Upper lobe of left lung (tissue), 6 donors: ENCODE results near the gene OTUD7B. TPM values are rescaled to one million over a fixed set of nuclear protein-coding genes. Genes with fewer than 3 reads are reported as not detected.

Source experiments
- ATAC-seq, 2 donors: fragments of 200-7000 bp; cut with Tn5 transposase; one replicate each; pipeline ENCODE4 v1.9.1; 2022; ENCODE audit warnings: mild to moderate bottlenecking in 2 of 2, moderate library complexity in 2 of 2; ENCODE audit not compliant: low FRiP score in 2 of 2
- DNase-seq, 2 donors: peaks; one replicate each; pipeline ENCODE4 v3.0.0-alpha.2; 2019 to 2020
- H3K27ac ChIP-seq, 4 donors: fragments of 200-600 bp; sonication (generic); one replicate each; pipeline ENCODE4 v1.5.1; 2016 to 2019
- H3K27me3 ChIP-seq, 4 donors: fragments of 200-600 bp; sonication (generic); one replicate each; pipeline ENCODE4 v1.5.1; 2017 to 2019
- H3K36me3 ChIP-seq, 4 donors: fragments of 200-600 bp; sonication (generic); one replicate each; pipeline ENCODE4 v1.5.1; 2016 to 2019
- H3K4me1 ChIP-seq, 4 donors: fragments of 200-600 bp; sonication (generic); one replicate each; pipeline ENCODE4 v1.5.1; 2018 to 2019
- H3K4me3 ChIP-seq, 4 donors: fragments of 200-600 bp; sonication (generic); one replicate each; pipeline ENCODE4 v1.5.1; 2017 to 2019; ENCODE audit warnings: mild to moderate bottlenecking in 2 of 4, moderate library complexity in 1 of 4
- H3K9me3 ChIP-seq, 4 donors: fragments of 200-600 bp; sonication (generic); one replicate each; pipeline ENCODE4 v1.5.1; 2018 to 2019
- EP300 ChIP-seq, 4 donors: sonication (generic); formaldehyde crosslinking; IDR thresholded peaks; one replicate each; pipeline ENCODE4 v1.5.1; 2017; ENCODE audit warnings: antibody characterized with exemption in 4 of 4, control low read depth in 2 of 4
- POLR2A ChIP-seq, 4 donors: fragments of 450-650 bp; IDR thresholded peaks; one replicate each; pipeline ENCODE4 v1.5.1; 2016 to 2017; ENCODE audit warnings: antibody characterized with exemption in 4 of 4, mild to moderate bottlenecking in 2 of 4
- POLR2AphosphoS5 ChIP-seq, 2 donors: sonication (generic); formaldehyde crosslinking; IDR thresholded peaks; one replicate each; pipeline ENCODE4 v1.5.1; 2017; ENCODE audit warnings: antibody characterized with exemption in 2 of 2
- WGBS, 2 donors: methylation state at CpG; one replicate each; pipeline ENCODE4 v1.1.5; 2017 to 2018; 5-methylcytosine and 5-hydroxymethylcytosine counted together
- total RNA-seq, 6 donors: library from RNA; depleted of rRNA in 4 of 6; stranded (reverse); fragments of >200 nt in 4 of 6; gene quantifications; one replicate each; pipeline versions ENCODE4 v1.1.0 to v1.2.1, GENCODE V29; 2016 to 2021
- TF ChIP-seq, protein P1 (sequence below), 6 experiments: fragments of 450-650 bp in 4 of 6; fragments of 200-600 bp in 2 of 6; sonication (generic) in 2 of 6; IDR thresholded peaks; one replicate each; pipeline ENCODE4 v1.5.1; 2016 to 2019; ENCODE audit warnings: antibody characterized with exemption in 6 of 6
- donor health status: DM: no; HTN: no; CAD: no; lungs with moderate emphysema.
- donor health status: DM: no; HTN: yes; CAD: no; lungs with severe emphysema.

The OTUD7B gene
- total RNA-seq, 6 donors from 2014 or later: 22.0 to 44.8 (median 29.8) TPM

GRCh38 chr1:150015651-150016131 lies 5.2 kb upstream of the OTUD7B start:
- no peak for DNase-seq
- no peaks in the 10 kb centered on the region for H3K27me3 ChIP-seq

GRCh38 chr1:150012611-150013010 lies 2.1 kb upstream of the OTUD7B start:
- DNase-seq: no peak
- H3K4me3 ChIP-seq: no peak overlapping the region
- no peak for TF ChIP-seq POLR2A (IDR thresholded peaks at IDR 0.05)
- TF ChIP-seq, protein P1, sequence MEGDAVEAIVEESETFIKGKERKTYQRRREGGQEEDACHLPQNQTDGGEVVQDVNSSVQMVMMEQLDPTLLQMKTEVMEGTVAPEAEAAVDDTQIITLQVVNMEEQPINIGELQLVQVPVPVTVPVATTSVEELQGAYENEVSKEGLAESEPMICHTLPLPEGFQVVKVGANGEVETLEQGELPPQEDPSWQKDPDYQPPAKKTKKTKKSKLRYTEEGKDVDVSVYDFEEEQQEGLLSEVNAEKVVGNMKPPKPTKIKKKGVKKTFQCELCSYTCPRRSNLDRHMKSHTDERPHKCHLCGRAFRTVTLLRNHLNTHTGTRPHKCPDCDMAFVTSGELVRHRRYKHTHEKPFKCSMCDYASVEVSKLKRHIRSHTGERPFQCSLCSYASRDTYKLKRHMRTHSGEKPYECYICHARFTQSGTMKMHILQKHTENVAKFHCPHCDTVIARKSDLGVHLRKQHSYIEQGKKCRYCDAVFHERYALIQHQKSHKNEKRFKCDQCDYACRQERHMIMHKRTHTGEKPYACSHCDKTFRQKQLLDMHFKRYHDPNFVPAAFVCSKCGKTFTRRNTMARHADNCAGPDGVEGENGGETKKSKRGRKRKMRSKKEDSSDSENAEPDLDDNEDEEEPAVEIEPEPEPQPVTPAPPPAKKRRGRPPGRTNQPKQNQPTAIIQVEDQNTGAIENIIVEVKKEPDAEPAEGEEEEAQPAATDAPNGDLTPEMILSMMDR (IDR thresholded peaks at IDR 0.05): no peak
- no peak for TF ChIP-seq POLR2AphosphoS5 (IDR thresholded peaks at IDR 0.05)
- TF ChIP-seq EP300 (IDR thresholded peaks at IDR 0.05): no peak
- 89 to 100% methylated on average over 1 of the region's 1 CpG for WGBS, 2 donors
- H3K36me3 ChIP-seq: no peaks in the 10 kb centered on the region
- no peak overlapping the region for H3K27ac ChIP-seq
- peaks cover 19 to 26% (median 24%) of the 10 kb centered on the region in 4 donors for H3K4me1 ChIP-seq
- no peaks in the 10 kb centered on the region for H3K27me3 ChIP-seq
- H3K9me3 ChIP-seq: no peaks in the 10 kb centered on the region
- ATAC-seq: no peak

More at GRCh38 chr1:150015651-150016131, 5.2 kb upstream of the OTUD7B start:
- TF ChIP-seq, protein P1 (IDR thresholded peaks at IDR 0.05): no peak
- TF ChIP-seq POLR2AphosphoS5 (IDR thresholded peaks at IDR 0.05) (no peak), EP300 (IDR thresholded peaks at IDR 0.05) (no peak), POLR2A (IDR thresholded peaks at IDR 0.05) (no peak)
- peaks cover 6 to 9% (median 8%) of the 10 kb centered on the region in 4 donors for H3K4me1 ChIP-seq
- H3K36me3 ChIP-seq: no peaks in the 10 kb centered on the region
- H3K9me3 ChIP-seq: no peaks in the 10 kb centered on the region
- H3K4me3 ChIP-seq: no peak overlapping the region
- no peak overlapping the region for H3K27ac ChIP-seq
- ATAC-seq: no peak
- WGBS, 2 donors: 74 to 77% methylated on average over 4 of the region's 4 CpGs

DNA sequence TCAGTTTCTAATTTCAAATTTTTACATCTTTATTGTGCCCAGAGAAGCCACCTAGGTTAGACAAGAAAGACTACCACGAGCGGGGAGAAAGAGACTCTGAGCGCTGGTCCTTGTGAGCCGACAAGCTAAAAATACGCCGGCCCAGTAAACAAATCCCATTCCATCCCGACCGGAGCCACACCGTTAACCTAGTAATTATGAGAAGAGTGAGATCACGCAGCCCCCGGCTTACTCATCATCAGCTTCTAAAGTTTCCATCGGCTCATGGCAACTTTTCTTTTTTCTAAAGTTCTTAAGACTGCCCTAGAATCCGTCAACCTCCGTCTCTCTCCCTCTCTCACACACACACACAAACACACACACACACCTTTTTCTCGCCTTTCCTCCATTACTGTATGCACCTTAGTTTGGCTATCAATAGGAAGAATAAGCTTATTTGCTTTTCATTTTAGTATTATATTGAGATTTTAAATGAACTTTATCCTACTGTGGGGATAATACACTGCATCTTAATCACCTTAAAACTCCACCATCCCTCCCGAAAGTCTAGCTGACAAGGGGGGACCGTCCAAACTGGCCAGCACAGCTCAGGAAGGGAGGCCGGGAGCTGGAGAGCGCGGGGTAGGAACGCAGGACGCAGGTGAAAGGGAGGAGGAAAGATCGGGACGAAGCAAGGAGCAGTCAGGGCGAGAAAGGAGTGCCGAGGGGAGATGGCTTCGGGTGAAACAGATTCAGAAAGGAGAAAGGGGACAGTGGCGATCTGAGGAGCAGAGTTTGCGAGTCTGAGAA lies 728 bp downstream of the OTUD7B start:
- 0 to 1% methylated on average over 29 of the region's 29 CpGs for WGBS, 2 donors
- DNase-seq: peak in 1 of 2 donors; percentile 59
- H3K4me1 ChIP-seq: peaks cover 28 to 35% (median 33%) of the 10 kb centered on the region in 4 donors

GRCh38 chr1:150008699-150009098 lies 1.8 kb downstream of the OTUD7B start:
- WGBS, 2 donors: 45 to 53% methylated on average over 6 of the region's 6 CpGs
- H3K4me3 ChIP-seq: peak overlapping the region in 3 of 4 donors; percentile 65 to 92 (median 87)

More for the DNA sequence above, 728 bp downstream of the OTUD7B start:
- Histone ChIP-seq H3K27me3 (no peaks in the 10 kb centered on the region), H3K27ac (peak overlapping the region; percentile 88 to 98 (median 96)), H3K9me3 (no peaks in the 10 kb centered on the region), H3K36me3 (peaks cover 0 to 8% (median 0%) of the 10 kb centered on the region in 4 donors), H3K4me3 (peak overlapping the region; percentile 65 to 92 (median 86))
- peak; percentile 70 to 74 for ATAC-seq
- TF ChIP-seq EP300 (IDR thresholded peaks at IDR 0.05) (no peak), POLR2AphosphoS5 (IDR thresholded peaks at IDR 0.05) (peak in 1 of 2 donors; percentile 6)
- TF ChIP-seq, protein P1 (IDR thresholded peaks at IDR 0.05): no peak

More at GRCh38 chr1:150008699-150009098, 1.8 kb downstream of the OTUD7B start:
- no peak for DNase-seq
- Histone ChIP-seq H3K4me1 (peaks cover 28 to 37% (median 34%) of the 10 kb centered on the region in 4 donors), H3K9me3 (no peaks in the 10 kb centered on the region), H3K36me3 (peaks cover 0 to 12% (median 0%) of the 10 kb centered on the region in 4 donors), H3K27me3 (no peaks in the 10 kb centered on the region), H3K27ac (peak overlapping the region; percentile 88 to 98 (median 96))
- no peak for ATAC-seq
- TF ChIP-seq POLR2A (IDR thresholded peaks at IDR 0.05) (no peak), POLR2AphosphoS5 (IDR thresholded peaks at IDR 0.05) (no peak), EP300 (IDR thresholded peaks at IDR 0.05) (no peak)
- TF ChIP-seq, protein P1 (IDR thresholded peaks at IDR 0.05): no peak
